HCEC 1CT (cell line): ENCODE results near the gene RNF40.

Experiments
- DNase-seq: peaks from one replicate; pipeline ENCODE4 v3.0.0-alpha.2; 2017

The RNF40 gene

GRCh38 chr16:30741461-30741914, 20.6 kb upstream of the RNF40 start:
- DNase-seq, result peak; percentile 76

GRCh38 chr16:30743716-30744115, 18.4 kb upstream of the RNF40 start:
- no peak for DNase-seq

- no peak for DNase-seq
Observed at GRCh38 chr16:30744183-30744582, 17.9 kb upstream of the RNF40 start.

GRCh38 chr16:30745082-30745481, 17.0 kb upstream of the RNF40 start:
- DNase-seq, result no peak

GRCh38 chr16:30746638-30747175, 15.4 kb upstream of the RNF40 start:
- no peak for DNase-seq

- DNase-seq, result peak; percentile 31
Observed at GRCh38 chr16:30747331-30747730, 14.8 kb upstream of the RNF40 start.

DNA sequence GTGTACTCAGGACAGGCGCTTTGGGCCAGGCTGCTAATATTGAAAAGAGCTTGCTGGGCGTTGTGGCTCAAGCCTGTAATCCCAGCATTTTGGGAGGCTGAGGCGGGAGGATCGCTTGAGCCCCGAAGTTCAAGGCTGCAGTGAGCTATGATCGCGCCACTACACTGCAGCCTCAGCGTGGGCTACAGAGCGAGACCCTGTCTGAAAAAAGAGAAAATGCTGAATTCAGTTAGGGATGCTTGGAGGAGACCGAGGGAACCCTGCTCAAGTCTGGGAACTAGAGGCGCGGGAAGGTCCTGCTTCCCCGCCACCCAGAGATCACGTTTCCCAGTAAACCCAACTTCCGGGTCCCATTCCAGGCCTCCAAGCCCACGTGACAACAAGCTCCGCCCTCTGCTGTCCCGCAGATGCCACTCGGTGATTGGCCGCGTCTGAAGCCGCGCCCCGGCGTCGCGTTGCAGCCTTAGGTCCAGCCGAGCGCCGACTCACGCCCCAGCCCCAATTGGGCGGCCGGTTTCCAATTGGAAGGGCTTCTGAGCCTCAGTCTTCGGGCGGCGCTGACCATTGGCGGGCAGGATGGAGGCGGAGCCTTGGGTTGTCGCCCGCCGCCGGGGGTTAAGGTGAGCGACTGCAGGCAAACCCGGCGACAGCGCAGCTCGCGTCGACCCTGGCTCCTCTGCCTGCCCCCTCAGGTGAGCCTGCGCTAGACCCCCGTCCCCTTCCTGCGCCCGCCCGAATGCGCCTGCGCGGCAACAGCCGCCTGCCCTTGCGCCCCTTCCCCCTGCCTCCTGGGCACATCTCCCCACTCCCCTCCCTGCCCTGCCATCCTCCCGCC, 14.1 kb upstream of the RNF40 start, which contains the start of gene PHKG2:
Gene PHKG2 (plus strand): TSS at position 627 of the 835 bp plus-strand sequence. CDS start 396 bp downstream, outside the sequence.
- DNase-seq, result peak; percentile 99

DNA sequence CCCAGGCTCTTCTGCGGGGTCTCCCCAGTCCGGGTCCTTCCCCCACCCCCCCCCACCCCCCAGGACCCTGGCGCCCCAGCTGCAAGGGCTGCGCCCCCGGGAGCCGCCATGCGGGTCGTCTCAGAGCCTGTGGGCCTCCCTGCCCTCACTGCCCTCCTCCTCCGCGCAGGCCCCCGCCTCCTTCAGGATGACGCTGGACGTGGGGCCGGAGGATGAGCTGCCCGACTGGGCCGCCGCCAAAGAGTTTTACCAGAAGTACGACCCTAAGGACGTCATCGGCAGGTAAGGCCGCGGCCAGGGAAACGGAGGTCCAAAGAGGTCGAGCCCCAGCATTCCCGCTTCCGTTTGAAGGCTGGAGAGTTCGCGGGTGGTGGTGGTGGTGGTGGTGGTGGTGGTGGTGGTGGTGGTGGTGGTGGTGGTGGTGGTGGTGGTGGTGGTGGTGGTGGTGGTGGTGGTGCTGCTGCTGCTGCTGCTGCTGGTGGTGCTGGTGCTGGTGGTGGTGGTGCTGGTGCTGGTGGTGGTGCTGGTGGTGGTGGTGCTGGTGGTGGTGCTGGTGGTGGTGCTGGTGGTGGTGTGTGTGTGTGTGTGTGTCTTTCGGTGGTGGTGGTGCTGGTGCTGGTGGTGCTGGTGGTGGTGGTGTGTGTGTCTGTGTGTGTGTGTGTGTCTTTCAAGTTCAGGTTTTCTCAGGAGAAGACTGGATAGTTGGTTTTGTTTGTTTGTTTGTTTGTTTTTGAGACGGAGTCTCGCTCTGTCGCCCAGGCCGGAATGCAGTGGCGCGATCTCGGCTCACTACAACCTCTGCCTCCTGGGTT, 13.3 kb upstream of the RNF40 start:
- DNase-seq, result peak; percentile 32

DNA sequence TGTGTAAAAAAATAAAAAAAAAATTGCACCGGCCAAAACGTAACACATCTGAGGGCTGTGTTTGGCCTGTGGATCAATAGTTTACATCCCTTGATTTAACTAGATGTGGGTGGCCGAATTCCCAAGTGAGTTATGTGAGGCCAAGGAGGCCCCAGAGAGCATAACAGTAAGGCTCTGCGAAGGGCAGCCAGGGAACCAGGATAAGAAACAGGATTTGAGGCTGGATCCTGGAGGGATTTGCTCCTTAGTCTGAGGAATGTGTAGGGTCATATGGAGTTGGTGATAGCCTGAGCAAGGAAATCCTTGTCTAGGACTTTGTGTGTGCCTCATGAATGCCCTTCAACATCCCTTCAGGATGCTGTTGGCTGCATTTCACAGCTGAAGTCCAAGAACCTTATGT, 11.9 kb upstream of the RNF40 start:
- DNase-seq, result no peak

DNA sequence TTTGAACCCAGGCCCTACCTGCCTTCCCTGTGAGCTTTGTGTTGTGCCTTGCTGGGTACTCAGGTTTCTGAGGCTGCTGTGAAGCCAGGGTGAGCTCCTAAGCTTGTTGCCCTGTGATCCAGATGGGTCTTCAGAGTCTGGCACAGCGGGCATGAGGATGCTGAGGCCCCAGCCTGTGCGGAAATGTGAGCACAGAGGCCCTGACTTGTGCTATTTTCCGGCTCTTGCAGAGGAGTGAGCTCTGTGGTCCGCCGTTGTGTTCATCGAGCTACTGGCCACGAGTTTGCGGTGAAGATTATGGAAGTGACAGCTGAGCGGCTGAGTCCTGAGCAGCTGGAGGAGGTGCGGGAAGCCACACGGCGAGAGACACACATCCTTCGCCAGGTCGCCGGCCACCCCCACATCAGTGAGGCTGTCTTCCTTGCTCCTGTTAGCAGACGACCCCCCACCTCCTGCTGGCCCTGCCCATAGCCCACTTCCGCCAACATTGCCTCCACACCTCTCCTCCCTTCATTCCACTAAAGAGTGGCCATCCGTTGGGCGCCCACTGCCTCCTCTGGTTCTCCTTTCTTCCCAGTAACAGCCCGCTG, 11.2 kb upstream of the RNF40 start:
- DNase-seq, result no peak

DNA sequence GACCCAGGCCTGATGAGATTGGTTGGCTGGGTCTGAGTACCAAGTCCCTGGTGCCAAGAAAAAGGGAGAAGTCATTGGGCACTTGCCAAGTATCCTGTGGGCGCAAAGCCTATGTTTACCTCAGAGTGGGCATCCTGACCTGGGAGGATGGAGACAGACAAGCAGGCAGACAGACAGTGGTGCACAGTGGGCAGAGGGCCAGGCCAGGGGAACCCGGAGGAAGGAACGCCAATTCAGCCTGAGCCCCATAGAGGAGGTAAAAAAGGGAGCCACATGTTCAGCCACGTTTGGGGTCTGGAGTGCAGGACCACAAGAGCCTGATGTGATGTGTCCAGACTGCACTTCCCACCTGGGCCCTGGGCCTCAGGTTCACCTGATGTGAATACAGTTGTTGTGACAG, 8.5 kb upstream of the RNF40 start:
- no peak for DNase-seq

- DNase-seq, result no peak
Observed at GRCh38 chr16:30755955-30756780, 6.0 kb upstream of the RNF40 start.

GRCh38 chr16:30756781-30757100, 5.4 kb upstream of the RNF40 start:
- no peak for DNase-seq

- no peak for DNase-seq
Observed at GRCh38 chr16:30757316-30757715, 4.8 kb upstream of the RNF40 start.

GRCh38 chr16:30758988-30759491, 3.1 kb upstream of the RNF40 start:
- DNase-seq, result no peak

DNA sequence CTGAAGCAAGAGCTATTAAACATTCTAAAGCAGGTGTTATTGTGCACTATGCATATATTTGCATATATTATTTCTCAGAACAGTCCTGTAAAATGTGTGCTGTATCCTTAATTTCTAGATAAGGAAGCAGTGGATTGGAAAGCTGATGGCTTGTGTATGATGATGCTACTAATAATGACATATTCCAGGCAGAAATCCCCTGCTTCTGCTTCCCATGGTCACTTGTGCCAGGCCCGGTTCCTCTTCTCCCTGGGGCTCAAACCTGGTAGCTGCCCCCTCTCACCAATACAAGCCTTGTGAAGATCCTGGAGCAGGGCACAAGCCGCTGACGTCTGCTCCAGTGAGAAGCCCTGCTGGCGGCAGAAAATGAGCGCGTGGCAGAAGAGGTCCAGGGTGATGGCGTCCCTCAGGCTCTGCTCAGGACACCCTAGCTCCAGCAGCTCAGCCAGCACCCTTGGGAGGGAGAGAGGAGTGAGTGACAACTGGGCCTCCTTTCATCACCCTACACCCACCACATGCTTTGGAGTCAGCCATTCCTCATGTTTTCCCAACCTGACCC, 2.0 kb upstream of the RNF40 start:
- no peak for DNase-seq

- DNase-seq, result no peak
Observed at GRCh38 chr16:30760577-30761426, 1.3 kb upstream of the RNF40 start.

- peak; percentile 11 for DNase-seq
Observed at GRCh38 chr16:30761427-30761927, 645 bp upstream of the RNF40 start.

GRCh38 chr16:30762991-30763725, 1.0 kb downstream of the RNF40 start:
- no peak for DNase-seq

GRCh38 chr16:30764086-30764485, 2.0 kb downstream of the RNF40 start:
- no peak for DNase-seq
